HEK293 (cell line): ENCODE results near the gene ARL3.

Source experiments
- CTCF ChIP-seq: fragments of 450-650 bp; formaldehyde crosslinking; IDR thresholded peaks from 2 replicates; pipeline ENCODE4 v1.5.1; 2016; ENCODE audit warnings: missing biosample characterization, missing genetic modification characterization
- GLI2 ChIP-seq: fragments of 450-650 bp; formaldehyde crosslinking; IDR thresholded peaks from 2 replicates; pipeline ENCODE4; 2017; ENCODE audit warnings: missing biosample characterization, missing genetic modification characterization, low read depth, borderline replicate concordance
- GLIS1 ChIP-seq: fragments of 450-650 bp; formaldehyde crosslinking; IDR thresholded peaks from 2 replicates; pipeline ENCODE4 v1.5.1; 2016; ENCODE audit warnings: missing biosample characterization, missing genetic modification characterization
- KLF10 ChIP-seq: fragments of 450-650 bp; IDR thresholded peaks from 2 replicates; pipeline ENCODE4 v1.5.1; 2018; ENCODE audit warnings: missing biosample characterization, mild to moderate bottlenecking, missing genetic modification characterization
- KLF9 ChIP-seq: fragments of 450-650 bp; formaldehyde crosslinking; IDR thresholded peaks from 2 replicates; pipeline ENCODE4 v1.5.1; 2016; ENCODE audit warnings: missing biosample characterization, missing genetic modification characterization, low read depth
- MYNN ChIP-seq: fragments of 450-650 bp; formaldehyde crosslinking; IDR thresholded peaks from 2 replicates; pipeline ENCODE4 v1.5.1; 2016; ENCODE audit warnings: missing biosample characterization, missing genetic modification characterization, borderline replicate concordance
- MZF1 ChIP-seq: fragments of 450-650 bp; formaldehyde crosslinking; IDR thresholded peaks from 2 replicates; pipeline ENCODE4 v1.5.1; 2017; ENCODE audit warnings: missing biosample characterization, missing genetic modification characterization, borderline replicate concordance
- PRDM4 ChIP-seq: fragments of 450-650 bp; formaldehyde crosslinking; IDR thresholded peaks from 2 replicates; pipeline ENCODE4 v1.5.1; 2017; ENCODE audit warnings: missing biosample characterization, missing genetic modification characterization
- SALL2 ChIP-seq: fragments of 450-650 bp; formaldehyde crosslinking; IDR thresholded peaks from 2 replicates; pipeline ENCODE4 v1.5.0; 2017; ENCODE audit warnings: missing biosample characterization, mild to moderate bottlenecking, missing genetic modification characterization, borderline replicate concordance
- SETDB1 ChIP-seq: IDR thresholded peaks from one replicate; pipeline ENCODE4 v1.6.1; 2017; ENCODE audit warnings: mild to moderate bottlenecking, low read length, moderate library complexity, mixed read lengths; ENCODE audit not compliant: insufficient read length
- TCF7L2 ChIP-seq: IDR thresholded peaks from 2 replicates; pipeline ENCODE4 v1.6.1; 2011; ENCODE audit warnings: low read depth, mild to moderate bottlenecking, inconsistent platforms, low read length, moderate library complexity, borderline replicate concordance
- ZBTB20 ChIP-seq: fragments of 450-650 bp; formaldehyde crosslinking; IDR thresholded peaks from 2 replicates; pipeline ENCODE4 v1.5.1; 2016; ENCODE audit warnings: missing biosample characterization, missing genetic modification characterization
- ZEB2 ChIP-seq: fragments of 450-650 bp; formaldehyde crosslinking; IDR thresholded peaks from 2 replicates; pipeline ENCODE4 v1.5.1; 2016; ENCODE audit warnings: missing biosample characterization, missing genetic modification characterization
- ZNF10 ChIP-seq: fragments of 450-650 bp; formaldehyde crosslinking; IDR thresholded peaks from 2 replicates; pipeline ENCODE4 v1.5.1; 2017; ENCODE audit warnings: missing biosample characterization, missing genetic modification characterization
- ZNF148 ChIP-seq: fragments of 450-650 bp; formaldehyde crosslinking; IDR thresholded peaks from 2 replicates; pipeline ENCODE4 v1.5.0; 2017; ENCODE audit warnings: missing biosample characterization, missing genetic modification characterization, borderline replicate concordance
- ZNF155 ChIP-seq: fragments of 450-650 bp; formaldehyde crosslinking; IDR thresholded peaks from 2 replicates; pipeline ENCODE4 v1.5.1; 2016; ENCODE audit warnings: missing biosample characterization, missing genetic modification characterization
- ZNF26 ChIP-seq: fragments of 450-650 bp; formaldehyde crosslinking; IDR thresholded peaks from 2 replicates; pipeline ENCODE4 v1.5.1; 2016; ENCODE audit warnings: missing biosample characterization, missing genetic modification characterization
- ZNF324 ChIP-seq: fragments of 450-650 bp; formaldehyde crosslinking; IDR thresholded peaks from 2 replicates; pipeline ENCODE4 v1.5.1; 2016; ENCODE audit warnings: missing biosample characterization, missing genetic modification characterization
- ZNF335 ChIP-seq: fragments of 450-650 bp; formaldehyde crosslinking; conservative IDR thresholded peaks from 2 replicates; pipeline ENCODE4 v1.5.1; 2016; ENCODE audit warnings: missing biosample characterization, missing genetic modification characterization
- ZNF549 ChIP-seq: fragments of 450-650 bp; IDR thresholded peaks from 2 replicates; pipeline ENCODE4 v1.5.1; 2018; ENCODE audit warnings: missing biosample characterization, missing genetic modification characterization, mild to moderate bottlenecking, inconsistent platforms, moderate library complexity
- ZNF558 ChIP-seq: fragments of 450-650 bp; formaldehyde crosslinking; IDR thresholded peaks from 2 replicates; pipeline ENCODE4 v1.5.1; 2016; ENCODE audit warnings: missing biosample characterization, missing genetic modification characterization
- ZNF629 ChIP-seq: fragments of 450-650 bp; formaldehyde crosslinking; IDR thresholded peaks from 2 replicates; pipeline ENCODE4 v1.5.1; 2017; ENCODE audit warnings: missing biosample characterization, missing genetic modification characterization
- ZNF776 ChIP-seq: fragments of 450-650 bp; formaldehyde crosslinking; IDR thresholded peaks from 2 replicates; pipeline ENCODE4 v1.5.0; 2017; ENCODE audit warnings: missing biosample characterization, missing genetic modification characterization, borderline replicate concordance
- ZNF785 ChIP-seq: fragments of 450-650 bp; formaldehyde crosslinking; IDR thresholded peaks from 2 replicates; pipeline ENCODE4 v1.5.1; 2016; ENCODE audit warnings: missing biosample characterization, missing genetic modification characterization
- ZSCAN23 ChIP-seq: fragments of 450-650 bp; formaldehyde crosslinking; IDR thresholded peaks from 2 replicates; pipeline ENCODE4 v1.5.1; 2016; ENCODE audit warnings: missing biosample characterization, missing genetic modification characterization
- TF ChIP-seq, protein P1 (sequence below): fragments of 450-650 bp; formaldehyde crosslinking; IDR thresholded peaks from 2 replicates; pipeline ENCODE4 v1.5.1; 2017; ENCODE audit warnings: missing biosample characterization, mild to moderate bottlenecking, missing genetic modification characterization, moderate library complexity
- TF ChIP-seq, protein P2 (sequence below): fragments of 450-650 bp; formaldehyde crosslinking; IDR thresholded peaks from 2 replicates; pipeline ENCODE4 v1.5.1; 2017; ENCODE audit warnings: missing biosample characterization, missing genetic modification characterization
- TF ChIP-seq, protein P3 (sequence below): sonication (generic); formaldehyde crosslinking; IDR thresholded peaks from 2 replicates; pipeline ENCODE4 v1.8.1; 2022; ENCODE audit warnings: mild to moderate bottlenecking, moderate library complexity, missing genetic modification reagents

ARL3 gene

DNA sequence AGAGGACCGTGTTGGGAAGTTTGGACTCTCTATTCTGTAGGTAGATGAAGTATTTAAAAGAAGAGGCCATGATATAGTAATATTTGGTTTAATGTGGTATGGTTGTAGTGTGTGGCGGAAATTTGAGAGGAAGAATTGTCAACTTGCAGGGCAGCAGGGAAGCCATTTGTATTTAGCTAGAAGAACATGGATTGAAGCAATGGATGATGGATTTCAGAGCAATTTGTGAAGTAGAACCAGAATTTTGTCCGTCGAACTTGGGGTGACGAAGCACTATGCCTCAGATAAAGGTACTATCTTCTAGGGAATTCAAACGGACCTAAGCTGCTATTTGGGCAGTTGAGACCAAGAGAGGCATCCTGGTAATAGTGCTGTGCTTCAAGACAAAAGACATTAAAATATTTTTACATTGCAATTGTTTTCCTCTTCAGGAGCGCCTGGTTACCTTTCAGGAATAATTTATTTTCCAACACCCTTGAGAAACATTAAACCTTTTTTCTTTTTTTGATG, 28.9 kb upstream of the ARL3 start (continued):
- TF ChIP-seq, protein P1, sequence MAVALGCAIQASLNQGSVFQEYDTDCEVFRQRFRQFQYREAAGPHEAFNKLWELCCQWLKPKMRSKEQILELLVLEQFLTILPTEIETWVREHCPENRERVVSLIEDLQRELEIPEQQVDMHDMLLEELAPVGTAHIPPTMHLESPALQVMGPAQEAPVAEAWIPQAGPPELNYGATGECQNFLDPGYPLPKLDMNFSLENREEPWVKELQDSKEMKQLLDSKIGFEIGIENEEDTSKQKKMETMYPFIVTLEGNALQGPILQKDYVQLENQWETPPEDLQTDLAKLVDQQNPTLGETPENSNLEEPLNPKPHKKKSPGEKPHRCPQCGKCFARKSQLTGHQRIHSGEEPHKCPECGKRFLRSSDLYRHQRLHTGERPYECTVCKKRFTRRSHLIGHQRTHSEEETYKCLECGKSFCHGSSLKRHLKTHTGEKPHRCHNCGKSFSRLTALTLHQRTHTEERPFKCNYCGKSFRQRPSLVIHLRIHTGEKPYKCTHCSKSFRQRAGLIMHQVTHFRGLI (tag by site-specific recombination) = 0 out of 2 replicates have a peak, but pooled peaks have one; percentile 49
- TF ChIP-seq SETDB1 (no peak), ZNF10 (tag by site-specific recombination) (no peak), ZNF549 (tag by site-specific recombination) (no peak), KLF9 (tag by site-specific recombination) (no peak), ZNF155 (tag by site-specific recombination) (no peak), ZNF776 (tag by site-specific recombination) (no peak), ZEB2 (tag by site-specific recombination) (no peak), ZNF148 (tag by site-specific recombination) (no peak), TCF7L2 (no peak), SALL2 (no peak), CTCF (no peak), MZF1 (tag by site-specific recombination) (no peak; the same call in 1 of the 2 replicates), ZSCAN23 (no peak), ZNF335 (tag by site-specific recombination) (peak; percentile 81), ZNF26 (tag by site-specific recombination) (no peak), GLI2 (tag by site-specific recombination) (no peak), MYNN (tag by site-specific recombination) (no peak), ZNF324 (0 out of 2 replicates have a peak, but pooled peaks have one; percentile 30), ZNF785 (tag by site-specific recombination) (no peak), ZNF629 (0 out of 2 replicates have a peak, but pooled peaks have one; percentile 4), KLF10 (tag by site-specific recombination) (no peak), PRDM4 (no peak), ZBTB20 (tag by site-specific recombination) (no peak), GLIS1 (tag by site-specific recombination) (no peak), ZNF558 (tag by site-specific recombination) (no peak)
- TF ChIP-seq, protein P2, sequence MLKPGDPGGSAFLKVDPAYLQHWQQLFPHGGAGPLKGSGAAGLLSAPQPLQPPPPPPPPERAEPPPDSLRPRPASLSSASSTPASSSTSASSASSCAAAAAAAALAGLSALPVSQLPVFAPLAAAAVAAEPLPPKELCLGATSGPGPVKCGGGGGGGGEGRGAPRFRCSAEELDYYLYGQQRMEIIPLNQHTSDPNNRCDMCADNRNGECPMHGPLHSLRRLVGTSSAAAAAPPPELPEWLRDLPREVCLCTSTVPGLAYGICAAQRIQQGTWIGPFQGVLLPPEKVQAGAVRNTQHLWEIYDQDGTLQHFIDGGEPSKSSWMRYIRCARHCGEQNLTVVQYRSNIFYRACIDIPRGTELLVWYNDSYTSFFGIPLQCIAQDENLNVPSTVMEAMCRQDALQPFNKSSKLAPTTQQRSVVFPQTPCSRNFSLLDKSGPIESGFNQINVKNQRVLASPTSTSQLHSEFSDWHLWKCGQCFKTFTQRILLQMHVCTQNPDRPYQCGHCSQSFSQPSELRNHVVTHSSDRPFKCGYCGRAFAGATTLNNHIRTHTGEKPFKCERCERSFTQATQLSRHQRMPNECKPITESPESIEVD (tag by site-specific recombination) = no peak
- TF ChIP-seq, protein P3, sequence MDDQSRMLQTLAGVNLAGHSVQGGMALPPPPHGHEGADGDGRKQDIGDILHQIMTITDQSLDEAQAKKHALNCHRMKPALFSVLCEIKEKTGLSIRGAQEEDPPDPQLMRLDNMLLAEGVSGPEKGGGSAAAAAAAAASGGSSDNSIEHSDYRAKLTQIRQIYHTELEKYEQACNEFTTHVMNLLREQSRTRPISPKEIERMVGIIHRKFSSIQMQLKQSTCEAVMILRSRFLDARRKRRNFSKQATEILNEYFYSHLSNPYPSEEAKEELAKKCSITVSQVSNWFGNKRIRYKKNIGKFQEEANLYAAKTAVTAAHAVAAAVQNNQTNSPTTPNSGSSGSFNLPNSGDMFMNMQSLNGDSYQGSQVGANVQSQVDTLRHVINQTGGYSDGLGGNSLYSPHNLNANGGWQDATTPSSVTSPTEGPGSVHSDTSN (CRISPR knock-in tag) = no peak
